ENCODE results near the gene TMEM250.
A peak's percentile ranks its signal among the peaks of the same experiment; 100 is the strongest.
"Not testable (repeated sequence)": the region's sequence is repeated elsewhere in the genome, so short reads cannot be mapped to it uniquely, and the experiment has no call there.

TMEM250 gene, protein sequence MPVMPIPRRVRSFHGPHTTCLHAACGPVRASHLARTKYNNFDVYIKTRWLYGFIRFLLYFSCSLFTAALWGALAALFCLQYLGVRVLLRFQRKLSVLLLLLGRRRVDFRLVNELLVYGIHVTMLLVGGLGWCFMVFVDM

DNA sequence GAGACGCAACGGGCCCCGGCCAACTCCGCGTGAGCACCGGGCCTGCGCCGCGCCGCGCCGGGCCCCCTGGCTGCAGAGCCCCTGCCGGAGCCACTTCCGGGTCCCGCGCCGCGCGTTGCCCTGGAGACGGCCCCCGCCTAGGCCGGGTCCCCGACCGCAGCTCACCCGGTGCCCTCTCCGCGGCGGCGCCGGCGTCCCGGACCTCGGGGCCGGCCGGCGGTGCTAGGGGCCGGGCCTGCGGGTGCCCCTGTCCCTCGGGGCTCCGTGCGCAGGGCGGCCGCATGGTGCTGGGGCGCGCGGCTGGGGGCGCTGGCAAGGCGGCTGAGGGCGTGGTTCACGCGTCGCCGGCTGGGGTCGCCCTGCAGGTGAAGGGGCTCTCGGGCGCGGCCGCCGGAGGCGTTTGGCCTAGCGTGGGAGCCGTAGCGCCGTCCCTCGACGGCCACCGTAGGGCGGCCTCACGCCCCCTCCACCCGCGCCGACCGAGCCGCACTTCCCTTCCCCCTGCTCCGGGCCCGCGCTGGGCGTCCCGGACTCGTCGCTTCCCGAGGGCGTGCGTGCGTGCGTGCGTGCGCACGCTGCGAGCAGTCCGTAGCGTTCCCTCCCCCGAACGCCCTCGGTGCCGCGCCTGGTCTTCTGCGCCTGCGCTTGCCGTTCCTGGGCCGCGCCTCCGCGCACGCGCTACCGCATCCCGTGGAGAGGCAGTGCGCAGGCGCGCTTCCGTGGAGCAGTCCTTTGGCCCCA, at the start of gene TMEM250:
TMEM250 (minus strand) TSS at position 556 of the 741 bp plus-strand sequence. CDS start 1,975 bp downstream, outside the sequence.
- peak; percentile 97 for DNase-seq

DNA sequence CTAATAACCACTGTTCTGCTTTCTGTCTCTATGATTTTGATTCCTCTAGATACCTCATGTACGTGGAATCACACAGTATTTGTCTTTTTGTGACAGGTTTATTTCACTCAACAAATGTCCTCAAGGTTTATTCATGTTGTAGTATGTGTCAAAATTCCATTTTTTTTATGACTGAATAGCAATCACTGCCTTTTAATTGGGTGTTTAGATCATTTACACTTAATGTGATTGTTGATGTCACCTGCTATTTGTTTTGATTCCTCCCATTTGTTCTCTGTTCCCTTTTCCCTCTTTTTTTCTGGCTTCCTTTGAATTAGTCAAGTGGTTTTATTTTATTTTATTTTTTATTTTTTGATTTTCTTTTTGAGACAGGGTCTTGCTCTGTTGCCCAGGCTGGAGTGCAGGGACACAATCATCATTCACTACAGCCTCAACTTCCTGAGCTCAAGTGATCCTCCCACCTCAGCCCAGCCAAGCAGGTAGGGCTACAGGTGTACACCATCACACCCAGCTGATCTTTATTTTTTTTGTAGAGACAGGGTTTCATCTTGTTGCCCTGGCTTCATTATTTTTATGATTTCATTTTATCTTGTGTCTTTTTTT, 44.7 kb upstream of the TMEM250 start:
- DNase-seq: no peak

DNA sequence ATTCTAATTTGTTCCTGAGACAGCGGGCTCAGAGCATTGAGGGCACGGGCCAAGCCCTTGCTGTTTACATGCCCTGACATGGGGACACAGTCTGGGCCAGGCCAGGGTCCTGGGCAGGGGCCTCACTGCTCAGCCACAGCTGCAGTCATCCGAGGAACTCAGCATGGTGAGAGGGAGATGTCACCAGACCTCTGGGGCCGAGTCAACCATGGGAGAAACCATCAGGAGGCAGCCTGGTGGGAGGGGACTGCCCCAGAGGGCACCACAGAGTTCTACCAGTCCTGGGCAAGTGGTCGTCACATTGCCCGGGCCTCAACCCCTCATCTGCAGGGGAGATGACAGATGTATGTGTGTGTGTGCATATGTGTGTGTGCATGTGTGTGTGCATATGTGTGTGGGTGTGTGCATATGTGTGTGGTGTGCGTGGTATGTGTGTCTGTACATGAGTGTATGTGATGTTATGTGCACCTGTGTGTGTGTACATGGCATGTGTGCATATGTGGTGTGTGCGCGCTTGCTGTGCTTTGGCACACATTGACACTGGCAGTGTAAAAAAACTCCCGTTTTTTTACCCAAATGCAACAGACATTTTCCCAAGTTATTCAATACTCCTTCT, 42.4 kb upstream of the TMEM250 start:
- DNase-seq: no peak

DNA sequence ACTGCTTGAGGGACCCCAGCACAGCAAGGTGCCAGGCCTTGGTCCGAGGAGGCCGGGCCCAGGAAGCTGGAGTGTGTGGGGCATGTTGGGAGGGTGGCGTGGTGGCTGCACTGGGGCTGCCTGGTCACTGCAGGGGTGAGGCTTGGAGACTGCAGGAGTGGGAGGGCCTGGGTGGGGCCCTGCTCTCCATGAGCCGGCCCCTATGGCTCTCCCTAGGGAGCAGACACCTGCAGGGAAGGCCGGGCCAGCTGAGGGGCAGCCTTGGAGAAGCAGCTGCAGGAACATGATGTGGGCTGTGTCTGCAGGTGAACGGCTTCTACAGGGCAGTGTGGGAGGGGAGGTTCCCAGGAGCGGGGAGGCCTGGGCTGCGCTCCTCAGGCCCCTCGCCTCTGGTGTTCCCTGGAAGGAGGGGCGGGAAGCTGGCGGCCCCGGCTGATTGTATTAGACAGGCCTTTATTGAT, 41.7 kb upstream of the TMEM250 start:
- DNase-seq: no peak

DNA sequence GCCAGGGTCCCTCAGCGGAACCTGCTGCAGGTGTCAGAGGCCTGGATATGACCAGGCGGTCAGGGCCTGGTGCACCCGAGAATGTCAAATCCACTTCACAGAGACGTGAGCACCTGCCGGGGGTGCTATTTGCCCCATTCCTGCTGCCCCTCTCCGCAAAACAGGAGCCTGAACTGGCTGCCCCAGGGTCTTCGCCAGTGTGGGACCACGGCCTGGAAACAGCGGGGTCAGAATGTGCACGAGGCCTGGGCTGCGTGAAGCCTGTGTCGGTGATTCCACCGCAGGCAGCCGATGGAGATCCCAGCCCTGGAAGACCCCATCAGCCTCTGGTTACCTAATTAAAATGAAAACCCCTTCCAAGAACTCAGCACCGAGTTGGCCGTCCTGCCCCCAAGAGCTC, 41.2 kb upstream of the TMEM250 start:
- no peak for DNase-seq

DNA sequence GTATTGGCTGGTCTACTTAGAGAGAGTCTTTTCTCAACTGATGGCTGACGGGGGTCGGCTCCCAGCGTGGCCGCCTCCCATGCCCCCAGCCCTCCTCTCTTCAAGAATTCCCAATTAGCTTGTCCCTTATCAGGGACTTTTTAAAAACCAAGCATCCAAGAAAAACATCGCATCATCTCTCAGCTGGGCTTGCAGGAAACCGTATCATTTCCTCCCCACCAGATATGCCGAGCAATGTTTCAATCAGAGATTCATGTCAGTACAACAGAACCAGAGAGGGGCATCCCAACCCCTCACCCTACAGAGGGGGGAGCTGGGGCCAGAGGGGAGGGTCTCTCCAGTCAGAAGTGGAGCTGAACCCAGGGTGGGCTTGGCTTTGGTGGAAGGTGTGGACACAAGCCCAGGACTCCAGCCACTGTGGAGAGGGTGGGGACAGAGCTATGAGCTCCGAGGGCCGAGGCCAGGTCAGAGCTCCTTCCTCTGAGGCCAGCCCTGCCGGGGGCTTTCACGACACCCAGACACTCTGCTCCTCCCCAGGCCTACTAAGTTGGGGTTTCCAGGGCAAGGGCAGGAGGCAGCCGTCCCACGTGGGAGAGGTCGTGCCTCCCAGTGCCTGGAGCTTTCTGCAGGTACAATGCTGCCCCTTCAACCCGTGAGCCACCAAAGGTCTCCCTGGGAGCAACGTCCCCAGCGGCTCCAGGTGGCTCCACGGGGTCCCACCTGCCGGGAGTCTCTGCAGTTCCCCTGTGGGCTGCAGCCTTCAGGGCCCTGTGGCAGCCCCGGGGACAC, 39.0 kb upstream of the TMEM250 start:
- DNase-seq: no peak

DNA sequence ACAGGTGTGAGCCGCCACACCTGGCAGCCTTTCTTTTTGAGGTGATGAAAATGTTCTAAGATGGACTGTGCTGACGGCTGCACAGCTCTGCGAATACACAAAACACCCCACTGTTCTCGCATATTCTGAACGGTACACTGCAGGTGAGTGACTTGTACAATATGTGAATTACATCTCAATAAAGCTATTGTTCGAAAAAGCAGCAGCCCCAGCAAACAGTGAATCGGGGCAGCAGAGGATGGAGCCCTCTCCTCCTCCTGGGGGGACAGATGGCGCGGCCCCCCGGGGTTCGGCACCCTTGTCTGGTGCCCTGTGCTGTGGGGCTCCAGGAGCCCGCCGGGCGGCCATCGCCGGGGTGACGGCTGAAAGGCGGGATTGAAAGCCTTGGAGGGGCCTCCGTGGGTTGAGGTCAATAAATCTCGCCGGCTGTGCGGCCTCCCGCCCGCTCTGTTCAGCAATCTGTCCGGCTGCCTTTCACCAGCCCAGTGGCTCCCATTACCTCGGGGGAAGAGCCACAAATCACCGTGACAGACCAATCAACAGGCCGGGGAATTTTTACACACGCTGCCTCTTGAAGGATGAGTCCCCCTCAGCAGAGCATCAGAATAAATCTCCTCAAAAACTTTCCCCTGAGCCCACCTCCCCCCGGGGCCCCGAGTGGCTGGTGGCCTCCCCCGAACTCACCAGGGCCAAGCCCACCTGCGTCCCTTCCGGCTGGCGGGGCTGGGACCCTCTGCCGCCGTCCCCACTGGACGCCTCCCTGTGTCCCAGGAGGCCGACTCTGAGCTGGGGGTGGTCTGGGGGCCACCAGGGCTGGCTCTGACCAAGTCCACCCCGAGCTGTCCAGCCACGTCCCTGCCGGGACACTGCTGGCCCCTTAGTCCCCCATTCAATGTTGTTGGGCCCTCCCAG, 37.8 kb upstream of the TMEM250 start:
- no peak for DNase-seq

DNA sequence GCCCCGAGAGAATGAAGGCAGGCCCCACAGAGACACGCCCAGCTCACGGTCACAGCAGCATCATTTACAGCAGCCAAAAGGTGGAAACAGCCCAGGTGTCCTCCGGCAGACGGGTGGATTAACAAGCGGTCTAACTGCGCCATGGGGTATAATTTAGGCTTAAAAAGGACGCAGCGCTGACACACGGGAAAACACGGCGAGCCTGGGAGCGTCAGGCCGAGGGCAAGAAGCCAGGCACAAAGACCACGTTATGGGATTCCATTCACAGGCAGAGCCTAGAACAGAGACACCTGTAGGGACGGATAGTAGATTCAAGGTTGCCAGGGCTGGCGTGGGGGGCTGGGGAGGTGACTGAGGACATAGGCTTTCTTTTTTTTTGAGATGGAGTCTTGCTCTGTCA, 36.9 kb upstream of the TMEM250 start:
- DNase-seq: no peak

DNA sequence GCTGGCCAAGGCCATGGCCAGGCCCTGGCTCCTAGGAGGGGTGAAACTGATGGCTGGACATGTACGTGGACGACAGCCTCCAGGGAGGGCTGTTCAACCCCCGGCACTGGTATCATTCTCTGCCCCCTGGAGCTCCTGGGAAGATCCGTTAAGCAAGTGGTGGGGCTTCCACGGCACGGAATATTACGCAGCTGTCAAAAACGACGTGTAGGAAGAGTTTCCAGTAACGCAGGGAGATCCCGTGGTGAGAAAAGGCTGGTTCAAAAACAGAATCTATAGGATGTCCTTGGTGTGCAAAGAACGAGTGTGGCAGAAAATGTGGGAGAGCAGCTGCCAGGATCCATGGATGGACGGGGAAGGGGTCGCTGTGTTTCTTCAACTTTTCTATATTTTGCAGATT, 36.3 kb upstream of the TMEM250 start:
- no peak for DNase-seq

DNA sequence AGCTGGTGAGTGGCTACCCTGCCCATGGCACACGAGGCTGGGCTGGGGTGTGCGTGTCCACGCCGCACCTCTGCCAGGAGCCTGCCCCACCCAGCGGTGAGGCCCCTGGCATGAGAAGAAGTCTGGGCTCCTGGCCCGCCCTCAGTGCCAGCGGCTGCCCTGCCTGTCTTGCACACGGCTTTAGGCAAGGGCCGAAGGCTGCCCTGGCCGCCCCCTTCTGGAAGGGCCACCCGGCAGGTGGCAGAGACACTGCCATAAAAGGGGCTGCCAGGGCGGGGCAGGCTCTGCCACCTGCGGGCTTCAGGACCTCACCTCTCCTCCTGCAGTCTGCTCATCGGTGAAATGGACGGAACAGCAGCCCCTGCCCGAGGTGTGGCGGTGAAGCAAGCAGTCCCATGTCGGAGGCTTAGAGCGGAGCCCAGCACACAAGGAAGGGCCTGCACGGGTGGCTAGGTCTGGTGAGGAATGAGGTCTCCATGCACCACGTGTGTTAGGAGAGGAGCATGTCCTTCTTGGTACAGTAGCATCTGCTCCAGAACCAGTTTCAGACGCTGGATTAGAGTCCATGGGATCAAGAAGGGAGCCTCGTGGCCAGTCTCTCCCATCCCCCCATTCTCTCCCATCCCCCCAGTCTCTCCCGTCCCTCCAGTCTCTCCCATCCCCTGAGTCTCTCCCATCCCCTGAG, 34.8 kb upstream of the TMEM250 start:
- no peak for DNase-seq

DNA sequence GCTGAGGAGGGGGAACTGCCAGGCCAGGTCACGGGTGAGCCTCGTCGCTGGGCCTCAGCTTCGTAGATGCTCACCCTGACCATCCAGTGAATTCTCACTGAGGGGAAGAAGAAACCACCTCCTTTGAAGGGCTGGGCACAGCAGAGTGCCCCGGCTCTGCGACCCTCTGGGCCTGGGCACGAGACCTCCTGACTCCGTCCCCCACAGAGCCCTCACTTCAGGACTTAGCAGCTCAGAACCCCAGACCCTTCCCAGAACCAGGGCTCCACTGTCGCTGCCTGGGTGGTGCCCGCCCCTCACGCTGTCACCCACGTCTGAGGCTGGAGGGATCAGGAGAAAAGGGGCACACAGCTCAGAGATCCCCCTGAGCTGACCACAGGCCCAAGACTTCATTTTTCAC, 34.3 kb upstream of the TMEM250 start:
- DNase-seq: no peak

DNA sequence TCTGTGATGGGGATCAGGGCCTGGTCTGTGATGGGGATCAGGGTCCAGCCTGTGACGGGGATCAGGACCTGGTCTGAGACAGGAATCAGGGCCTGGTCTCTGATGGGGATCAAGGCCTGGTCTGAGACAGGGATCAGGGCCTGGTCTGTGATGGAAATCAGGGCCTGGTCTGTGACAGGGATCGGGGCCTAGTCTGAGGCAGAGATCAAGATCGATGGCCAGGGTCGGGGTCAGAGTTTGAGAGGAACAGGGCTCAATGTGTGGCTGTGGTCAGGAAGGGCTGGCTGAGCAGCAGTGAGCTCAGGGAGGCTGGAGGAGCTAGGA, 33.8 kb upstream of the TMEM250 start:
- no peak for DNase-seq

DNA sequence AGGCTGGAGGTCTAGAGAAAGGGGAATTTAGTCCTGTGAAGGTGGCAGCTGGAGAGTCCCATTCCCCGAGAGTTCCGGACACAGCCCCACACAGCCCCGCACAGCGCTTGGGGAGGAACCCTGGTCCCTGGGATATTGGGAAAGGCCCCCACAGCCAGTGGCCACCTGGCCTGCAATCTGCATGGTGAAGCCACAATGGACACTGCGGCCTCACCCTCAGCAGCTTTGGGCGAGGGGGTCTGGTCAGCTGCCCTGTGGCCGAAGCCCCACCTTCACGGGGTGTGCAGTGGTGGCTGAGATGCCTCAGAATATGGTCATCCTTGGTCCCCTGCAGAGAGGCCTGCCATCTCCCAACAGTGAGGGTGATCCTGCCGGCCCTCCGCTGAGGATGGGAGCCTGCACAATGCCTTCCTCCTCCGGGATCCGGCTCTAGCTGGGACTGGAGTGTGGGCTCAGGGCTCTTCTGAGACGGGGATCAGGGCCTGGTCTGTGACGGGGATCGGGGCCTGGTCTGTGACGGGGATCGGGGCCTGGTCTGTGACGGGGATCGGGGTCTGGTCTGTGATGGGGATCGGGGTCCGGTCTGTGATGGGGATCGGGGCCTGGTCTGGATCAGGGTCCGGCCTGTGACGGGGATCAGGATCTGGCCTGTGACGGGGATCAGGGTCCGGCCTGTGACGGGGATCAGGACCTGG, 33.3 kb upstream of the TMEM250 start:
- DNase-seq: no peak

DNA sequence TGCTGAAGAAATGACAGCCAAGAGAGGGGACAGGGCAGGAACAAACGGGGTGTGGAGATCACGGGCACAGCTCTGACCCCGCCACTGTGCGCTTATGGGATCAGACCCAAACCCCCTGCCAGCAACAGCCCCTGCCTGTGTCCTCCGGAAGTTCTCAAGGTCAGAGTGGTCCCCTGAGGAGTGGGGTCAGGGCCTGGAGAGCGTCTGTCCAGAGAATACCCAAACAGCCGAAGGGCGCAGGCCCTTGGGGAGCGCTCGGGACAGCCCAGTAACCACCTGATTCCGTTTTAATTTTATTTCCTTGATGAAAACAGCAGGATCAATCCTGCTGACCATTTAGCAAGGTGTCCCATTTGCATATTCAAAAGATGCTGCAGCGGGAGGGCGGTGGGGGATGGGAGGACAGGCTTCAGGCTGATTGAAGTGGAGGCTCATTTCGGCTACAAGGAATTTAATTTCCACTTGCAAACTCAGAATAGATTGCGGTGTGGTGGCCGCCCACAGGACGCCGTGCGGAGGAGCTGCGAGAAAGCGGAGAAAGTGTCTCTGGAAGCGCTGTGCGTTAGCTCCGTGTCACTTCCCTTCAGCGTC, 32.6 kb upstream of the TMEM250 start:
- DNase-seq: no peak

DNA sequence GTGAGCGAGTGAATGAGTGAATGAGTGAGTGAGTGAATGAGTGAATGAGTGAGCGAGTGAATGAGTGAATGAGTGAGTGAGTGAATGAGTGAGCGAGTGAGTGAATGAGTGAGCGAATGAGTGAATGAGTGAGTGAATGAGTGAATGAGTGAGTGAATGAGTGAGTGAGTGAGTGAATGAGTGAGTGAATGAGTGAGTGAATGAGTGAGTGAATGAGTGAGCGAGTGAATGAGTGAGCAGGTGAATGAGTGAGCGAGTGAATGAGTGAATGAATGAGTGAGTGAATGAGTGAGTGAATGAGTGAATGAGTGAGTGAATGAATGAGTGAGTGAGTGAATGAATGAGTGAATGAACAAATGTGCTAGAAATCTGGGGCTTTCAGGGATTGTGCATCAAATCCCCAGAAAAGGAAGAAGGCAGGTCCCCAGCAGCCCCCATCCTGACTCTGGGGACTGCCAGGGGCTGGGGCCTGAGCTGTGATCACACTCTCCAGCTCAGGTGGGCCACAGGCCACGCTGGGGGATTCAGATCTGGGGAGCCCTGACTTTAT, 32.1 kb upstream of the TMEM250 start:
- DNase-seq: not testable (repeated sequence)

DNA sequence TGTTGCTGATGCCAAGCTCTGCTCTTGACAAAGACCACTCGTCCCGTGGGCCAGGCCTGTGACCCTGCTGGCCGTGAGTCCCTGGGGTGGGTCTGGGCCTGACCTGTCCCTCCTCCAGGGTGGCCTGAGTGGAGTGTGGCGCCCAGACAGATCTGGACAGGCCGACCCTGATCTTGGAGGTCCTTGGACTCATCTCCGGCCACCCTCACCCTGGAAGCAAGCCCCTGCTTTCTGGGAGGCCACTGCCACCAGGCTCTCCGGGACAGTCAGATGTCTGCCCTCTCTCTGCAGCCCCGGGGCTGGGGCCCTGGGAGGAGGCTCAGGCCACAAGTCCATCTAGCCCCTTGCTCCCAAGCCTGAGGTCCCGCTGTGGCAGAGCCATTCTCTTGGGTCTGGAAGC, 31.2 kb upstream of the TMEM250 start:
- DNase-seq: no peak

DNA sequence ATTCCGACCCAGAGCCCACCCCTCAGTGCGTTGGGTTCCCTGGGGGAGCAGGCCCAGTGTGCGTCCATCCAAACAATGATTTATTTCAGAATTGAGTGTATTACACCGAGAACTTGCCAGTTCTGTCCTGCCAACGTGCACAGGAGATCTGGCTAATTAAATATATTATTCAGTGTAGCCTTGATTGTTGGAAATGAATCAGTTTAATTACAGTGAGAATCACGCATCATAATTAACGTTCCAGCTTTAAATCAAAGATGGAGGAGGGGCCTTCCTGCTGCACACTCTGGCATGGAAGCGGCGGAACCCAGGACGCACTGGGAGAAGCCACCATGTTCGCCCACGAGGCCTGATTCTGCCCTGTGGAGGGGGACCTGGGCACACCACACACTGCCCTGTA, 30.7 kb upstream of the TMEM250 start:
- DNase-seq: no peak

DNA sequence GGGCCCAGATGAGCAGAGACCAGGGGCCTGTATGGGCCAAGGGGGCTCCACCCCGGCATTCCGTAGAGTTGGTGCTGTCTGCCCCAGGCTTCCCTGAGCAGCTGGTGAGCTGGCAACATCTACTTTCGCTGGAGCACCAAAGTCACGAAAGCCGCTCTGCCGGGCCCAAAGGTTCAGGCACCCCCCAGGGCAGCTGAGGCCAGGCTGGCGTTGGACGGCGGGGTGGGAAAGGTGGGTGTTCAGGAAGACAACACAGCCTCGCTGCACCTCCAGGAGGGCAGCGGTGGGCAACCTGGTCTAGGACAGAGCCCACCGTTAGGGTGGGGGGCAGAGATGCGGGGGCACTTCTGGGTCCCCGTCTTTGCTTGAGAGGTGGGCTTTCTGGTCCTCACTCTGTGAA, 30.1 kb upstream of the TMEM250 start:
- DNase-seq: no peak

DNA sequence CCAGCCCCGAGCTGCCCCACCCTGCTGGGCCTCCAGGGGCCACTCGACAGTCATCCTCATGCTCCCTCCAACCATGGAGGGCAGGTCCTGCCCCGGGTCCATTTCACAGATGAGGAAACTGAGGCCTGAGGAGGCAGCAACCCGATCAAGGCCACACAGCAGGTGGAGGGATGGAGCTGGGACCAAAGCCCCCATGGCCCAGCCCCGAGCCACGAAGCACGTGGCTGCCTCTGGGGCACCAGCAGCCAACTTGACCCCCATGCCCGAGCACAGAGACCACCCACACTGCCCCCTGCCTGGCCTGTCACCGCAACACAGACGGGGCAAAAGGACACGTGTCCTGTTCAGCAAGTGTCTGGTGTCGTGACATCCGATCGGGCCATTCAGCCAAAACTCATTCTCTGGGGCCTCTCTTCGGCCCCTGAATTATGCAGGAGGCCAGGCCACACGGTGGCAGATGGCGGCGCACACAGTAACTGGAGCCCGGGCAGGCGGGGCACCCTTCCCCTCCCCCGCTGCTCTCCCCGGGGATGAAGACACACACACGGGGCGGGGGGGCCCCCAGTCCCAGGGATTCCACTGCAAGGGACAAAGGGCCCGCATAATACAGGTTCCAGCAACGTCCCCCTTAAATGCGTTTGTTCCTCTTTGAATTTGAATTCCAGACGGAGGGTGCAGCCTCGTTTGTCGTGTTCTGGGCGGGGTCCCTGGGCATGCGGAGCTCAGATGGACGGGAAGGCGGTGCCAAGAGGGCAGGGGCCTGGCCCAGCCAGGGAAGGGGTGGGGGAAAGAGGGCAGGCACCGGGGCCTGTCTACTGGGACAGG, 29.4 kb upstream of the TMEM250 start:
- no peak for DNase-seq

Data from left hindlimb (tissue), 1 donor.